ENCODE results near the gene ANKRD6.

Gene ANKRD6

DNA sequence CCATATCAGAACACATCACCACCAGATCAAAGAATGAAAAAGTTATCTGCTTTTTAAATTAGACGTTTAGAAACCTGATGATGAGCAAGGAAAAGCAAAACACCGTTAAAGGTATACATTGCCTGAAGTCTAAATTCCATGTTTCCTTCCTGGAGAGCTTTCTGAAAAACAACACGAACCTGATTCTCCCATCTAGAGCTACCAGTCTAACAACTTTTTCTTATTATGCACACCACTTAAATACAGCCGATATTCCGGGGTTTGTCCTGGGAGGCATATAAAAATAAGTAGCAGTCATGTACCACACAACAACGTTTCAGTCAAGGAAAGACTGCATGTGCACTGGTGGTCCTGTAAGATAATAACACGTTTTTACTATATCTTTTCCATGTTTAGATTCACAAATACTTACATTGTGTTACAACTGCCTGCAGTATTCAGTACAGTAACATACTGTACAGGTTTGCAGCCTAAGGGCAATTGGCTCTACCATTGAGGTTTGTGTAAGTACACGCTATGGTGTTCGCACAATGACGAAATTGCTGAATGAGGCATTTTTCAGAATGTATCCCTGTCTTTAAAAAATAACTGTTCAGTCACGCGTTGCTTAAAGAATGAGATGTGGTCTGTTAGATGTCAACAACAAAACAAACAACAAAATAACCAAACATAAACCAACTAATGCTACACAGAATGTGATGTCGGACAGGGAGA, 224.7 kb downstream of the ANKRD6 start:
- no peaks in the 10 kb centered on the region for H3K4me1 ChIP-seq (ENCODE audit: insufficient read depth, low read length)
- H3K9me3 ChIP-seq (ENCODE audit: low read length), result no peaks in the 10 kb centered on the region
- H2AFZ ChIP-seq (ENCODE audit: low read depth, low read length), result no peak overlapping the region
- H3K27me3 ChIP-seq (ENCODE audit: insufficient read depth, low read length), result no peaks in the 10 kb centered on the region
- H3K4me3 ChIP-seq (ENCODE audit: low read length), result no peak overlapping the region
- H3K36me3 ChIP-seq (ENCODE audit: insufficient read depth, low read length), result peaks cover 81% of the 10 kb centered on the region

DNA sequence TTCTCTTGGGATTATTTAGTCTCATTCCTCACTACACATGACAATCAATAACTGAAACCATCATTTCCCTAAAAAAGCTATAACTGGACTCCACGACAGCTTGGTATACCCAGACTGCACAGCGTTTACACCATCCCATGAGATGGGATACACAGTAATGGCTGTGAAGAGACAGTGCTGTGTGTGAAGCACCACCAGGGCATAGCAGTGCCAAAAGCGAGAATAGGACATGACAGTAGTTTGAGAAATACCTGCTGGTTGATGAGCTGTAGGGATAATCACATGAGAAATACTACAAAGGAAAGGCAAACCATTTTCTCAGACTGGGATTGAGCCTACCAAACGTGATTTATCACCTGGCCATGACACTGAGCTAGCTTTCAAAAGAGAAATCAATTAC, 228.0 kb downstream of the ANKRD6 start:
- H3K36me3 ChIP-seq (ENCODE audit: insufficient read depth, low read length), result peaks cover 74% of the 10 kb centered on the region
- H2AFZ ChIP-seq (ENCODE audit: low read depth, low read length), result no peak overlapping the region
- no peaks in the 10 kb centered on the region for H3K9me3 ChIP-seq (ENCODE audit: low read length)
- no peak overlapping the region for H3K4me3 ChIP-seq (ENCODE audit: low read length)
- no peaks in the 10 kb centered on the region for H3K4me1 ChIP-seq (ENCODE audit: insufficient read depth, low read length)
- H3K27me3 ChIP-seq (ENCODE audit: insufficient read depth, low read length), result no peaks in the 10 kb centered on the region

DNA sequence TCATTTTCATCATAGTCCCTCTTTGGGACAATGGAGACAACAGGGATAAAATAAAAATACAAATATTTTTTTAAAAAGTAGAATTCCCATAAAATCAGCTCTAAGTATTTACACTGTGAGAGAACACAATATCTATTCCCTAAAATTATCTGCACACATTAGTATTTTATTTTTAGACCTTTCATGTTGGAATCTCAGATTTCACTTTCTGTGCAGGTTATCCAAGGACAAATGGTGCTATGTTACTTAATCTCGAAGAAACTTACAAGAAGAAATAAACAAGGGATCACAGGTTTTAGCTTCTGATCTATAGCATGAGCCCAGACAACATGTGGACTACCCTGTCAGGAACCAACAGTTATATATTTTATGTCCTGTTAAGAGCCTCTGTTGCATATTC, 228.6 kb downstream of the ANKRD6 start:
- H3K9me3 ChIP-seq (ENCODE audit: low read length), result no peaks in the 10 kb centered on the region
- no peaks in the 10 kb centered on the region for H3K27me3 ChIP-seq (ENCODE audit: insufficient read depth, low read length)
- no peaks in the 10 kb centered on the region for H3K4me1 ChIP-seq (ENCODE audit: insufficient read depth, low read length)
- H3K36me3 ChIP-seq (ENCODE audit: insufficient read depth, low read length), result peaks cover 71% of the 10 kb centered on the region
- no peak overlapping the region for H2AFZ ChIP-seq (ENCODE audit: low read depth, low read length)
- H3K4me3 ChIP-seq (ENCODE audit: low read length), result no peak overlapping the region

DNA sequence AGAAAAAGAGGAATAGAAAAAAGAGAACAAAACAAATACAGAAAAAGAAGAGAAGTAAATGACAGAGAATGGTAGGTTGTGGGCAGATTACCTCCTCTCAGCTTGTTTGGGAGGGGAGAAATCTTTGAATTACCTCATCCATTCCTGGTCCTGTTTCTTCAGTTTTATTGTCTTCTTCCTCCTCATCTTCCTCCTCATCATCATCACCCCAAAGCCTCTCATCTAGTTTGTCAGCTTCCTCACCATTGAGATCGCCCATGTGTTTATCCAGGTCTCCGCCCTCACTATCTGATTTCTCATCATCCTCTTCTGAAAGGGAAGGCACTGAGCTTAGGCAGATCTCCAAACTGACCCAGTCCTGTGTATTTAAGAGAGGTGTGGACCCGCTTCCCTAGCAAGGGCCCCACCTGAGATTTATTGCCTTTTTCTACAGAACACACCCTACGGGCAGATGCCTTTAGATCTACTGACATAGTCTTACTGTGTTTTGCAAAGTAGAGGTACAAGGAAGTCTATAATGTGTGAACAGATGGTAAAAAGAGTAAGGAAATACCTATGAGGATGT, 229.8 kb downstream of the ANKRD6 start:
- Histone ChIP-seq H3K27me3 (ENCODE audit: insufficient read depth, low read length) (no peaks in the 10 kb centered on the region), H2AFZ (ENCODE audit: low read depth, low read length) (no peak overlapping the region), H3K9me3 (ENCODE audit: low read length) (no peaks in the 10 kb centered on the region), H3K36me3 (ENCODE audit: insufficient read depth, low read length) (peaks cover 66% of the 10 kb centered on the region), H3K4me3 (ENCODE audit: low read length) (no peak overlapping the region), H3K4me1 (ENCODE audit: insufficient read depth, low read length) (no peaks in the 10 kb centered on the region)

- peaks cover 5% of the 10 kb centered on the region for H3K4me1 ChIP-seq (ENCODE audit: insufficient read depth, low read length)
- peaks cover 53% of the 10 kb centered on the region for H3K36me3 ChIP-seq (ENCODE audit: insufficient read depth, low read length)
- H3K4me3 ChIP-seq (ENCODE audit: low read length), result no peak overlapping the region
- H2AFZ ChIP-seq (ENCODE audit: low read depth, low read length), result no peak overlapping the region
- no peaks in the 10 kb centered on the region for H3K9me3 ChIP-seq (ENCODE audit: low read length)
- H3K27me3 ChIP-seq (ENCODE audit: insufficient read depth, low read length), result no peaks in the 10 kb centered on the region
These were observed 235.1 kb downstream of the ANKRD6 start for GRCh38 chr6:89667872-89668556.

DNA sequence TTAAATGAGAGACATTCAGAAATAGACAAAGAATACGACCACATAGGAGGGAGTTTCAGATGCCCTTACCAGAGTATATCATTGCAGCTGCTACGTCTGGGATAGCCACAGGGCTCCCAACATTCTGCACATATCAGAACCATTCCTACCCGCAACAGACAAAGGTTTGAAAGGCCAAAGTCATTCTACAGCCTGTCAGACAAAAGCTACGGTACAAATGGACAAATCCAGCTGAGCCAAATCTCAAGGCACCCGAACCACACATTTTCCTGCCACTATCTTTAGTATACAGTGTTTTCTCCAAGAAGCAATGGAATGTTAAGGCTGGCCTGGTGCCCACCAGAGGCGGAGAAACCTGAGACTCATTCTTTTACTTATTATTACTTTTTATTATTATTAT, 236.1 kb downstream of the ANKRD6 start:
- H3K4me1 ChIP-seq (ENCODE audit: insufficient read depth, low read length), result peaks cover 5% of the 10 kb centered on the region
- H3K36me3 ChIP-seq (ENCODE audit: insufficient read depth, low read length), result peaks cover 56% of the 10 kb centered on the region
- no peaks in the 10 kb centered on the region for H3K27me3 ChIP-seq (ENCODE audit: insufficient read depth, low read length)
- no peaks in the 10 kb centered on the region for H3K9me3 ChIP-seq (ENCODE audit: low read length)
- no peak overlapping the region for H2AFZ ChIP-seq (ENCODE audit: low read depth, low read length)
- no peak overlapping the region for H3K4me3 ChIP-seq (ENCODE audit: low read length)

DNA sequence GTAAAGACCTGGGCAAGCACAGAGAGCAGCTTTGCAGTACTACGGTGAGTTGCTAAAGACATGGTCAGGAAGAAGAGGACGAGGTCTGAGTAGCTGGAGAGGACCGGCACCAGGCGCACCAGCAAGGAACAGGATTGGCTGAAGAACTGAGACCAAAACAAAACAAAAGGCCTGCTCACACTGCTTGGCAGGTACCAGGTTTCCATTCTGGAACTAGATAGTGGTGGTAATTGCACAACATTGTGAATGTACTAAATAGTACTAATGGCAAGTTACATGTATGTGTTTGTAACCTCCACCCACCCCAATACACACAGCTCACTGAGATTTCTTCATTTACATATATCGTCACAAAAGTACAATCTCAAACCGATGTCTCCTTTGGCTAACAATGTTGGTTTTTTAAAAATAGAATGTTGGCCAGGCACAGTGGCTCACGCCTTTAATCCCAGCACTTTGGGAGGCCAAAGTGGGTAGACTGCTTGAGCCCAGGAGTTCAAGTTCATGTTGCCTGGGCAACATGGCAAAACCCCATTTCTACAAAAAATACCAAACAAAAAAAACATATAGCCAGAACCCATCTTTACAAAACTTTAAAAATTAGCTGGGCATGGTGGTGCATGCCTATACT, 238.1 kb downstream of the ANKRD6 start:
- Histone ChIP-seq H3K4me1 (ENCODE audit: insufficient read depth, low read length) (peaks cover 5% of the 10 kb centered on the region), H3K4me3 (ENCODE audit: low read length) (no peak overlapping the region), H3K27me3 (ENCODE audit: insufficient read depth, low read length) (no peaks in the 10 kb centered on the region), H3K36me3 (ENCODE audit: insufficient read depth, low read length) (peaks cover 64% of the 10 kb centered on the region), H2AFZ (ENCODE audit: low read depth, low read length) (no peak overlapping the region), H3K9me3 (ENCODE audit: low read length) (no peaks in the 10 kb centered on the region)

DNA sequence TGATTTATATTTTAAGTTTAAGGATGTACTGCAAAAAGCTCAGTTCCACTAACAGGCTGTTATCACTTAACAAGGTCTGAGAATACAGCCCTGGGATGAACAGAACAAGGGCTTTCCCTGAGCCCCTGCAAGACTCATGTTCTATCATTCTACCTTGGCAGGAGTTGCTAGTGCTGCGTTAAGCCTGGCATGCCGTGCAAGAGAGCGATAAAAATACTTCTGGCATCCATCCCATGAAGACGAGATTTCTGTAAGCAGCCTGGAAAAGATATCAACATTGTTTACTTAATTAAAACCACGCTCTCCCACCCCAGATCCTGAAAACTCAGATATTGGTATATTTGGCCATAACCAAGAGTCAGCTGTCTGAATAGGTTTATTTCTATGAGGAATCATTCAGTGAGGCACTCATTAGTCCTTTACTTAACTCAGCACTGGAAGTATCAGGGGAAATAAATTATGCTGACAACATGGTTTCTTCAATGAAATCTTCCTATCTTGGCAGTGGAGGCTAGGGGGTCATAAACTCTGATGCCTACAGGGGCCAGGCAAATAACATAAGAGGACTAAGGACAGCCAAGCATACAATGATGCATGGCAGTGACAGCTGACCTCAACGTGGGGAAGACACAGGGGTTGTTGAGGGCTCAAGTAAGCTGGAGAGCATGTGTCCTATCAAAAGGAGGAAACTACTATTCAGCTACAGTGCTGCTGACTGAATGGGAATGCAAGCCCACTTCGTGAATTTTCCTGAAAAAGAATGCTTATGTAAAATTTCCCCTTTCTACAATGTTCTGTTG, 243.2 kb downstream of the ANKRD6 start:
- Histone ChIP-seq H3K27me3 (ENCODE audit: insufficient read depth, low read length) (no peaks in the 10 kb centered on the region), H2AFZ (ENCODE audit: low read depth, low read length) (no peak overlapping the region), H3K9me3 (ENCODE audit: low read length) (no peaks in the 10 kb centered on the region), H3K36me3 (ENCODE audit: insufficient read depth, low read length) (peaks cover 87% of the 10 kb centered on the region), H3K4me1 (ENCODE audit: insufficient read depth, low read length) (no peaks in the 10 kb centered on the region), H3K4me3 (ENCODE audit: low read length) (no peak overlapping the region)

DNA sequence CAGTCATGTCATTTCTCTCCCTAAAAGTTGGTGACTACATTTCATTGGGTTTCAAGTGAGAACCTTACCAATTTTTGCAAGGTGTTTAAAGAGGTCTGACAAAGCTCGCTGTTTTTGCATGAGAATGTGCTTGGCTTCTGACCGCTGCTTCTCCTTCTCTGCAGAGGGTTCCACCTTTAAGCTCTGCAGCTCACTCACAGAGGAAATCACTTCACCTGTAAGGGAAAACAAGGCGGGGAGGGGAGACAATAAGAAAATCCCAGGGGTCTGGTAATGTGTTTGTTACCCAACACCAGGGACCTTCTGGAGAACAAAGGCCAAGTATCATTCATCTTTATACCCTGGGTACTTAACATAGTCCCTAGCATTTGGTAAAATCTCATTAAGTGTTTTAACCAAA, 245.6 kb downstream of the ANKRD6 start:
- Histone ChIP-seq H2AFZ (ENCODE audit: low read depth, low read length) (no peak overlapping the region), H3K27me3 (ENCODE audit: insufficient read depth, low read length) (no peaks in the 10 kb centered on the region), H3K9me3 (ENCODE audit: low read length) (no peaks in the 10 kb centered on the region), H3K36me3 (ENCODE audit: insufficient read depth, low read length) (peaks cover 78% of the 10 kb centered on the region), H3K4me3 (ENCODE audit: low read length) (no peak overlapping the region), H3K4me1 (ENCODE audit: insufficient read depth, low read length) (no peaks in the 10 kb centered on the region)

GRCh38 chr6:89679215-89680120, 246.5 kb downstream of the ANKRD6 start:
- Histone ChIP-seq H2AFZ (ENCODE audit: low read depth, low read length) (no peak overlapping the region), H3K9me3 (ENCODE audit: low read length) (no peaks in the 10 kb centered on the region), H3K36me3 (ENCODE audit: insufficient read depth, low read length) (peaks cover 71% of the 10 kb centered on the region), H3K27me3 (ENCODE audit: insufficient read depth, low read length) (no peaks in the 10 kb centered on the region), H3K4me1 (ENCODE audit: insufficient read depth, low read length) (no peaks in the 10 kb centered on the region), H3K4me3 (ENCODE audit: low read length) (no peak overlapping the region)

DNA sequence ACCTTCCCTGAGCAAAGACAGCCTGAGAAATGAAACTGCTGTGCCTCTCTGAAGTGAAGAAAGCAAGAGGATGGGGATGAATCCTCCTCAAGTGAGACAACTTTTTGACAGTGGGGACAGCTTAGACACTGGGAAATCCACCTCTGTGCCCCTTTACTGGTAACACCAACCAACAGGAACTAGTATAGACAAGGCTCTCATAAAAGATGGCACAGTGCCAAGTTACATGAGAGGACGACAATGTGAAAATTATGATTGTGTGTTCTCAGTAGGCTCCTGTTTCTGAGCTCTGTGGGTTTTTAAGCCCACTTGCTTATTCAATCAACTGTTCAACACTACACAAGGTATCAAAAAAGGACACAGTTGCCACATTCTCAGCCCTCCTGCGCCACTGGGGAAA, 247.2 kb downstream of the ANKRD6 start:
- Histone ChIP-seq H3K9me3 (ENCODE audit: low read length) (no peaks in the 10 kb centered on the region), H3K27me3 (ENCODE audit: insufficient read depth, low read length) (no peaks in the 10 kb centered on the region), H3K4me1 (ENCODE audit: insufficient read depth, low read length) (no peaks in the 10 kb centered on the region), H2AFZ (ENCODE audit: low read depth, low read length) (no peak overlapping the region), H3K4me3 (ENCODE audit: low read length) (no peak overlapping the region), H3K36me3 (ENCODE audit: insufficient read depth, low read length) (peaks cover 70% of the 10 kb centered on the region)

GRCh38 chr6:89680551-89680950, 247.6 kb downstream of the ANKRD6 start:
- peaks cover 70% of the 10 kb centered on the region for H3K36me3 ChIP-seq (ENCODE audit: insufficient read depth, low read length)
- no peak overlapping the region for H2AFZ ChIP-seq (ENCODE audit: low read depth, low read length)
- H3K4me3 ChIP-seq (ENCODE audit: low read length), result no peak overlapping the region
- H3K4me1 ChIP-seq (ENCODE audit: insufficient read depth, low read length), result no peaks in the 10 kb centered on the region
- no peaks in the 10 kb centered on the region for H3K9me3 ChIP-seq (ENCODE audit: low read length)
- no peaks in the 10 kb centered on the region for H3K27me3 ChIP-seq (ENCODE audit: insufficient read depth, low read length)
